Stimulated activated CD8-positive, alpha-beta memory T cell treated with anti-CD3 and anti-CD28 coated beads, Interleukin-4, amount 100 ng/mL, for 1 hour (primary cell): ENCODE measurements around the gene TAPBPL.
A peak's percentile ranks its signal among the peaks of the same experiment; 100 is the strongest.

Experiments
- DNase-seq, 2 donors: peaks; one replicate each; pipeline ENCODE4 v3.0.0-alpha.2; 2020; ENCODE audit warnings: low read depth in 2 of 2, low spot score in 1 of 2

TAPBPL gene

DNA sequence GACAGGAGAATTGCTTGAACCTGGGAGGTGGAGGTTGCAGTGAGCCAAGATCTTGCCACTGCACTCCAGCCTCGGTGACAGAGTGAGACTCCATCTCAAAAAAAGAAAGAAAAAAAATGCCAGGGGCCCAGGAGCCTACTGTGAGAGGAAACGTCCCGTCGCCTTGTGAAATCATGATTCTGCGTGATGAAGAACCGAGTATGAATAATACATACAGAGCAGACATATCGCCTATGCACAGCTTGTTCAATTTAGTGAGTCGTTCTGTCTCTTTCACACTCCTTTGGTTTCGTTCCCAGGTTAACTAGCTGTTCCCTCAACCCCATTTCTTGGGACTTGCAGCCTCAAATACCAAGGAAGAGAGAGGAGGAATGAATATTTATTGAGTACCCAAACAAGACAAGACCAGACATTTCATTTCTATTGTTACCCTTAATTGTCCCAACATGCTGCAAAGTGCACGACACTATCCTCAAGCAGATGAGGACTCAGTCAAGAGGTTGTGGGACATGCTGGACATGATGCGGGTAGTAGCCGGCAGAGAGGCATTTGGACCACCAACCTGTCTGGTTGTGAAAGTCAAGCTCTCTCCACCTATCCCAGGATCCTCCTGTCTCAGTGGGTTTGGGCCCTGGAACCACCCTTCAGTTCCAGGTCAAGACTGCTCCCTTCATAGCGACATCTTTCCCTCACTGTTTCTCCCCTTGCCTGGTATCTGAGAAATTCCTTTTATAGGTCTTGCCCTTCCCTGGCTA is 15.7 kb upstream of the TAPBPL start:
- DNase-seq, result no peak

DNA sequence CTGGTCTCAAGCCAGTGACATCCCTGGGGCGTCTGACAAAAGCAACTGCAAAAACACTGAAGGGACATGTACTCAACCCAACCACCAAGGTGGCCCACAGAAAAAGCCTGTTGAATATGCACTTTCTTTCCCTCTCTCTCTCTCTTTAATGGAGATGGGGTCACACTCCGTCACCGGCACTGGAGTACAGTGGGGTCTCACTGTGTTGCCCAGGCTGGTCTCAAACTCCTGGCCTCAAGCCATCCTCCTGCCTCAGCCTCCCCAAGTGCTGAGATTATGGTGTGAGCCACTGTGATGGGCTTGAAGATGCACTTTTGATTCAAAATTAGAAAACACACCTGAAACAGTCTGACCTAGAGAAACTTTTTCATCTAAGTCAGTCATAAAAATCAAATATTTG is 14.3 kb upstream of the TAPBPL start:
- DNase-seq, result no peak

DNA sequence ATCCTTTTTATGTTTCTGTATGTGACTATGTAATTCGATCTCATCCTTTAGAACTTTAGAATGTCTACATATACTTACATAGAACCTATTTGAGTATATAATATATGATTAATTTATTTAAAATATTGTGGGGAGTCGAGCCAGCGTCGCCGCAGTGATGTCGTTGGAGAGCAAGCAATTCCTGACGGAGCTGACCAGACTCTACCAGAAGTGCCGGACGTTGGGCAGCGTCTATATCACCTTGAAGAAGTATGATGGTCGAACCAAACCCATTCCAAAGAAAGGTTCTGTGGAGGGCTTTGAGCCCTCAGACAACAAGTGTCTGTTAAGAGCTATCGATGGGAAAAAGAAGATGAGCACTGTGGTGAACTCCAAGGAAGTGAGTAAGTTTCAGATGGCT is 13.5 kb upstream of the TAPBPL start:
- DNase-seq, result no peak

DNA sequence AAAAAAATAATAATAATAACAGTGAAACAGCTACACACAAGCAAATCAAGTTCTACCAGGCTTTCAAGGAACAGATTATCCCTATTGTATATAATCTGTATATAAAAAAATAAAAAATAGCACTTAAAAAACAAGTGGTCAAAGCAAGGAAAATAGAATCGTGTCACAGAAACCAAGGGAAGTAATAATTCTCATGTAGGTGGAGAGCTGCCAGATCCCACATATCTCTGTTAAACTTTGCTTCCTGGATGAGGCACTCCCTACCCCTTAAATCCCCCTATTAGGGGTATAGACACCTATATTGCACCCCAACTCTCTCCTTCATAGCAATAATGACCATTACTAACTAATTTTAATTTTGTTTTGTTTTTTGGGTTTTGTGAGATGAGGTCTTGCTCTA is 11.5 kb upstream of the TAPBPL start:
- no peak for DNase-seq

DNA sequence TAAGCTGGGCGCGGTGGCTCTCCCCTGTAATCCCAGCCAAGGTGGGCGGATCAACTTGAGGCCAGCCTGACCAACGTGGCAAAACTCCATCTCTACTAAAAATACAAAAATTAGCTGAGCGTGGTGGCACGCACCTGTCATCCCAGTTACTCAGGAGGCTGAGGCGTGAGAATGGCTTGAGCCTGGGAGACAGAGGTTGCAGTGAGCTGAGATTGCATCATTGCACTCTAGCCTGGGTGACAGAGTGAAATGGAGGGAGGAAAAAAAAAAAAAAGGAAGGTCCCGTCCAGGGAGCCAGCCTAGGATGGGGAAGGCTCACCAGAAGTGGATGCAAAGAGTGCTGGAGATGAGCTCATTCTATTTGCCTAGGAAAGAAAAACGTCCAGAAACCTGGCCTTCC is 9.0 kb upstream of the TAPBPL start:
- no peak for DNase-seq

DNA sequence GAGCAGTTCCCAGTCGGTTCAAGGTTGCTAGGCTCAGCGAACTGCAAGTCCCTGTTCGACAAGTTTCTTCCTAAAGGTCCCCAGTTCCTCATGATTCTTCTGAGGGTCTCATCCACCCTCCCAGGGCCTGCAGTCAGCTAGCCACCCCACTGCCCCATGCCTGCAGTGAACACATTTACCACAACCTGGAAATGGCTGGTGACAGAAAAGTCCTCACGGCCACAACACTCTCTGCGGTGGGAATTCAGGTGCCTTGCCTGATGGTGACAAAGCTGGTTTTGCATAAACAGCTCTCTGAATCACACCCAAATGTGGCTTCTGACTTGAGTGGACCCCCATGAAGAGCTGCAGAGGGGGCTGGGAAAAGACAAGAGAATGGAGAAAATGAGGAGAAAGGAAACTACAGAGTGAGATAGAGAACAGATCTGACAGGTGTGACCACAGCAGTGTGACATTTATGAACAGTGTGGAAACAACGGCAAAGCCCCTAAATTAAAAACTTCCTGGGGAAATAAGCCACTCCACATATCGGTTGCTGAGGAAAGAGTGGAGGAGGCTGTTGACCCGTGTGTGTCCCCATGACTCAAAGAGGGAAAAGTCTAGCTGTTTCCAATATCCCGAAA is 8.4 kb upstream of the TAPBPL start:
- no peak for DNase-seq

DNA sequence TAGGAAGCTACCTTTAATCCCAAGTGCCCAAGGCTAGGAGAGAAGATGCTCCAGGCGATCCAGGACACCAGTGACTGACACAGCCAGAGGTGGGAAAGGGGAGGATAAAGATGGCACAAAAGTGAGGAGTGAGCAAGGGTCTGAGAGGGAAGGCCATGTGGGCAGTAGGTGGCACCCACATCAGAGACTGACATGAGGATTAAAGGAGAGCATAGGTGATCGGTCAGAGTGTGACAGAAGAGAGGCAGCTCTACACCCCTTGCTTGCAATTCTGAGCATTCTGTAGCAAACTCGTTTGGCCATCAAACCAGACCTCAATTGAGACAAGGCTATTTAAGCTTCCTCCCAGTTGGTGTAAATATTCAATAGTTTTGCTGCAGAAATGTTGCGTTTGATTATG is 7.8 kb upstream of the TAPBPL start:
- DNase-seq, result no peak

DNA sequence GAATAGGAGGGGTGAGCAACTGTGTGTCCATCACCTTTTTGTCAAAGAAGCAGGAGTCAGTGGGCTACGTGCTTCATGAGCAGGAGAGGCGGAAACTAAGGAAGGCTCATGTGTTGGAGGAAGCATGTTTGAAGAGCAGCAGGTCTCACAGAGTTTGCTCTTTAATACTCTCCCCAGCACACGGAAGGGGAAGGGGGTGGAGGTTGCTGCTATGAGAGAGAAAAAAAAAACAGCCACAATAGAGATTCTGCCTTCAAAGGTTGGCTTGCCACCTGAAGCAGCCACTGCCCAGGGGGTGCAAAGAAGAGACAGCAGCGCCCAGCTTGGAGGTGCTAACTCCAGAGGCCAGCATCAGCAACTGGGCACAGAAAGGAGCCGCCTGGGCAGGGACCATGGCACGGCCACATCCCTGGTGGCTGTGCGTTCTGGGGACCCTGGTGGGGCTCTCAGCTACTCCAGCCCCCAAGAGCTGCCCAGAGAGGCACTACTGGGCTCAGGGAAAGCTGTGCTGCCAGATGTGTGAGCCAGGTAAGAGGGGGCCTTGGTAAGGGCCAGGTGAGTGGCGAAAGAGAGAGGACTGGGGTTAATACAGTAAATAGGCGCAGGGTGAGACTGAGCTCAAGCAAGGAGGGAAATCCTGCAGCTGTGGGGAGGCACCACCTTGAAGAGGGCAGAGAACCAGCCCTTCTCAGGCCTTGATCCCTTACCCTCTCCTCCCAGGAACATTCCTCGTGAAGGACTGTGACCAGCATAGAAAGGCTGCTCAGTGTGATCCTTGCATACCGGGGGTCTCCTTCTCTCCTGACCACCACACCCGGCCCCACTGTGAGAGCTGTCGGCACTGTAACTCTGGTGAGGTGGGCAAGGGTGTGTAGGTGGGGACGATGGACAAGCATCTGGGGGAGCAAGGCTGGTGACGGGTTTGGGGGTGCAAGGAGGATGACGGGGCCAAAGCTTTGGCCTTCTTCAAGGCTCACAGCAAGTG is 6.8 kb upstream of the TAPBPL start, which contains the start of gene CD27:
TSS of gene CD27 (plus strand) at position 252 of the 985 bp plus-strand sequence. CDS start at position 393, 141 bp downstream.
- no peak for DNase-seq

DNA sequence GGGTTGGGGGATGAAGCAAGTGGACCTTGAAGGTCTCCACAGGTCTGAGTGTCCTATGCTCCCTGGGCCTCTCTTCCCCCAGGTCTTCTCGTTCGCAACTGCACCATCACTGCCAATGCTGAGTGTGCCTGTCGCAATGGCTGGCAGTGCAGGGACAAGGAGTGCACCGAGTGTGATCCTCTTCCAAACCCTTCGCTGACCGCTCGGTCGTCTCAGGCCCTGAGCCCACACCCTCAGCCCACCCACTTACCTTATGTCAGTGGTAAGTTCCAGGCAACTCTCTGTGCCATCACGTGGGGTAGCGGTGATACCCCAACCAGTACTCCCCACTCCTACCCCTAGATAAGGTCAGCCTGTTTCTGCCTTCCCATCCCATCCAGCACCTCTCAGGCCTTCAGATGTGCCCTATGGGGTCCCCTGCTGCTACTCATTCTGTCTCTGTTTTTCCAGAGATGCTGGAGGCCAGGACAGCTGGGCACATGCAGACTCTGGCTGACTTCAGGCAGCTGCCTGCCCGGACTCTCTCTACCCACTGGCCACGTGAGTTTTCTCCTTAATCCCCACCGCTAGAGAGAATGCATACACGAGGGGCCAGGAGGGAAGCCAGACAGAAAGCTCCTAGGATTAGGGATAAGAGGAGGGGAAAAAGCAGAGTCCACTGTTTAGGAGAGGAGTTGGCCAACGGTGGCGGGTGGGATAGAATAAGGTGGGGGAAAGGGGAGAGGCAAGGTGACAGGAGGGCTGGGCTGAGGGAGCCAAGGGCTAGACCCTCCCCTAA is 1.6 kb upstream of the TAPBPL start:
- DNase-seq, result no peak

DNA sequence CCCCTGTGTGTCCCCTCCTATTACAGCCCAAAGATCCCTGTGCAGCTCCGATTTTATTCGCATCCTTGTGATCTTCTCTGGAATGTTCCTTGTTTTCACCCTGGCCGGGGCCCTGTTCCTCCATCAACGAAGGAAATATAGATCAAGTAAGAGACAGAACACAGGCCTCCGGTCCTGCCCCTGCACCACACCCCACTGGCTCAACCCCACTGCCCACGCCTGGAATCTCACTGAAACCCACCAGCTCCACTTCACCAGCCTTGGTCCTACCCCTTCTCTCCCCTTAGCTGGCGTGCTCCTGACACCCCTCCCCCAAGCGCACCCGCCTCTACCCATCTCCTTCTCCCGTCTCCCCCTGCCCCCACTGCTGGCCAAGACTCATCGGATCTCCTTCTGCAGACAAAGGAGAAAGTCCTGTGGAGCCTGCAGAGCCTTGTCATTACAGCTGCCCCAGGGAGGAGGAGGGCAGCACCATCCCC is 934 bp upstream of the TAPBPL start:
- no peak for DNase-seq

DNA sequence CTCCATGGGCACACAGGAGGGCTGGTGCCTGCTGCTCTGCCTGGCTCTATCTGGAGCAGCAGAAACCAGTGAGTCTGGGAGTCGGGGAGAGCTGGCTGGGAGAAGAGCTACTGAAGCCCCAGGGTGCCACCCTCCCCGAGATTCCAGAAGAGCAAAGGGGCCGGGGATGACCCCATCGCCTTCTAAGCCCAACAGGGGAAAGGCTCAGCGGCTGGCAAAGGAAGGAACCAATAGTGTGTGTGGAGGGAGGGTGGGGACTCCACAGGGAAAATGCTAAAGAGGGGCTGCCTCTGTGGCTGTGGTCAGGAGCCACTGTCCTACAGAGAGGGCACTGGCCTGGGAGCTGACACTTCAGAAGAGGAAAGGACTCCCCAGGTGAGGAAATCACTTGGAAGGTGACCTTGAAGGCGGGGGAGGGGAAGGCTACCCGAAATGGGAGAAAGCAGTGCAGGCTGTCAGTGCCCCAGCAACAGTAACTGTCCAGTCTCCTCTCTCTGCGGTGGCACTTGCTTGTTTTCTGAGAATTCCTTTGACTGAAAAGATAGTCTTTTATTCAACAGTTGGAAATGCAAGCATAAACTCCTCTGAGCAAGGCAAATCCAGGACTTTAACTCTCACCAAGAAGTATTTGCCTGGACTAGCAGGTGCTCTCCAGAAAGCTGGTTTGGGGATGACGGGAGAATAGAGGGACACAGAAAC is 552 bp downstream of the TAPBPL start:
- DNase-seq, result no peak

DNA sequence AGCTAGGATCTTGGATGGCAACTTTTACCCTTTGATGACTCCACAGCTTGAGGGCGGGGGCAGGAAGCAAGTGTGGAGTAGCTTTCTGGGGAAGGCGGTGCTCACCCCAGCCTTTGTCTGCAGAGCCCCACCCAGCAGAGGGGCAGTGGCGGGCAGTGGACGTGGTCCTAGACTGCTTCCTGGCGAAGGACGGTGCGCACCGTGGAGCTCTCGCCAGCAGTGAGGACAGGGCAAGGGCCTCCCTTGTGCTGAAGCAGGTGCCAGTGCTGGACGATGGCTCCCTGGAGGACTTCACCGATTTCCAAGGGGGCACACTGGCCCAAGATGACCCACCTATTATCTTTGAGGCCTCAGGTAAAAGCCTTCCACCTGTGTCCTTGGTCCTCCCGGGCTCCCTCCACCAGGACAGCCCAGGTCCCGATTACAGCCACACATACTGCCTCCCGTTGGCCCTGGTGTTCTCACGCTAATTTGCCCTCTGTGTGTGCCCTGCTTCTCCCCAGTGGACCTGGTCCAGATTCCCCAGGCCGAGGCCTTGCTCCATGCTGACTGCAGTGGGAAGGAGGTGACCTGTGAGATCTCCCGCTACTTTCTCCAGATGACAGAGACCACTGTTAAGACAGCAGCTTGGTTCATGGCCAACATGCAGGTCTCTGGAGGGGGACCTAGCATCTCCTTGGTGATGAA is 1.2 kb downstream of the TAPBPL start:
- DNase-seq, result no peak

DNA sequence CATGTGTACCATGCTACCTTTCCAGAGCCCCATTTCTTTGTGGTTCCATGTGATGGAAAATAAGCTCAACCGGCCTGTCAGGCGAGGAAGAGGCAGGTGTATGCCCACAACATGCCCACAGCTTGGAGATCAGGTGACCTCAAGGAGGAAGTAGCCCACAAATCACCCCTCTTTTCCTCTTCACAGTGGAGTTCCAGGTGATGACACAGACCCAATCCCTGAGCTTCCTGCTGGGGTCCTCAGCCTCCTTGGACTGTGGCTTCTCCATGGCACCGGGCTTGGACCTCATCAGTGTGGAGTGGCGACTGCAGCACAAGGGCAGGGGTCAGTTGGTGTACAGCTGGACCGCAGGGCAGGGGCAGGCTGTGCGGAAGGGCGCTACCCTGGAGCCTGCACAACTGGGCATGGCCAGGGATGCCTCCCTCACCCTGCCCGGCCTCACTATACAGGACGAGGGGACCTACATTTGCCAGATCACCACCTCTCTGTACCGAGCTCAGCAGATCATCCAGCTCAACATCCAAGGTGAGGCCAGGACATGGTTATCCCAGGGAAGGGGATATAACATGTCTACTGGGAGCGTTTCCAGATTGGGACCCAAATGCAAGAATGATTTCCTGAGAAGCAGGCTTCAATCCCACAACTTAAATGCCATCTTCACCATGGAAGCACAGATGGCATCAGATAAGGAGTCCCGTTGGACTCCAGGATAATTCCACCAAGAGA is 5.5 kb downstream of the TAPBPL start:
- DNase-seq, result no peak

DNA sequence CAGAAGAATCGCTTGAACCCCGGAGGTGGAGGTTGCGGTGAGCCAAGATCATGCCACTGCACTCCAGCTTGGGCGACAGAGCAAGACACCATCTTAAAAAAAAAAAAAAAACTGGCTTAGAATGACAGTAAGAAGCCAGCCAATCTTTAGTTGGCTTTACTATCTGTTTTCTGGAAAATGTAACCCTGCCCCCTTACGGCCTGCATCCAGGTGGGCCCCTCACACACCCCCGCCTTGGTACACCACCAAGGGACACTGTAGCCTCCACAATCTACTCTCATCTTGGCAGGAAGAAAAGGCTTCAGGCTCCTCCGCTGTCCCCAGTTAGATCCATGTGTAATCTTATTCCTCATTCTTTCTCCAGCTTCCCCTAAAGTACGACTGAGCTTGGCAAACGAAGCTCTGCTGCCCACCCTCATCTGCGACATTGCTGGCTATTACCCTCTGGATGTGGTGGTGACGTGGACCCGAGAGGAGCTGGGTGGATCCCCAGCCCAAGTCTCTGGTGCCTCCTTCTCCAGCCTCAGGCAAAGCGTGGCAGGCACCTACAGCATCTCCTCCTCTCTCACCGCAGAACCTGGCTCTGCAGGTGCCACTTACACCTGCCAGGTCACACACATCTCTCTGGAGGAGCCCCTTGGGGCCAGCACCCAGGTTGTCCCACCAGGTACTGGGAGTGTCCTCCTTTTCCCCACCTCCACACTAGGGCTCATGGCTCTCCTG is 6.6 kb downstream of the TAPBPL start:
- no peak for DNase-seq

DNA sequence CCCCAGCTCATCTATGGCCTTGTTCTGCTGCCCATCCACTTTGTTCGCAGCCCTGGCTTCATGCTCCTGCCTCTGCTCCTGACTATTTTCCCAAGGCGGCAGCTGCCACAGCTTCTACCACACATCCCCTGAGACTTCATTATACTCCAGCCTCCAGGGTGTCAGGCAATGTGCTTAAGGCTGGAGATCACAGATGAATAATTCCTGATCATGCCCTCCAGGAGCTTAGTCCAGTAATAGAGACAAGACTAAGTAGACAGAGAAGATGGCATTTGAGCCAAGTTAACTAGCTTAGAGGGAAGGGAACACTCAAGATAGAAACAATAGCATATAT is 7.1 kb downstream of the TAPBPL start:
- no peak for DNase-seq

DNA sequence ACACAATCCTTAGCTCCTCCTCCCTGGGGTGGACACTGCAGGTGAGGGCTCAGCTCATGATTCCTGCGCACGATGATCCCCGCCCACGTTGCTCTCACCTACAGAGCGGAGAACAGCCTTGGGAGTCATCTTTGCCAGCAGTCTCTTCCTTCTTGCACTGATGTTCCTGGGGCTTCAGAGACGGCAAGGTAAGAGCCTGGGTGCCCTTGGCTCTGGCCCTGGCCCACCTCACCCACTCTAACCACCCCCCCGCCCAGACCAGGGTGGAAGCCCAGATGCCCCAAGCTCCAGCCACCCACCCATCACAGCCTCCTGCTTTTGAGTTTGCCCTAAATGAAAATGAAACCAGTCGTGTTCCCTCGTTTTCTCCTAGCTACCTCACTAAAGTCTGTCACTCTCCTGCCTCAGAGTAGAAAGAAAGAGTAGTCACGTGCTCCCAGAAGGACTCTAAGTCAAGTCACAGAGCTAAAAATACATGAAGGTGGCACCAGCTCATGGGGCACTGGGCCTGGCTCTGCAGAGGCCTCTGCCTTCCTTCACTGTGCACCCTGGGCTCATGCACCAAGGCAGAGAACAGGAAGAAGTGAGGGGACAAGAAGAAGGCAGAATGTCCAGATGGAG is 9.0 kb downstream of the TAPBPL start:
- no peak for DNase-seq

DNA sequence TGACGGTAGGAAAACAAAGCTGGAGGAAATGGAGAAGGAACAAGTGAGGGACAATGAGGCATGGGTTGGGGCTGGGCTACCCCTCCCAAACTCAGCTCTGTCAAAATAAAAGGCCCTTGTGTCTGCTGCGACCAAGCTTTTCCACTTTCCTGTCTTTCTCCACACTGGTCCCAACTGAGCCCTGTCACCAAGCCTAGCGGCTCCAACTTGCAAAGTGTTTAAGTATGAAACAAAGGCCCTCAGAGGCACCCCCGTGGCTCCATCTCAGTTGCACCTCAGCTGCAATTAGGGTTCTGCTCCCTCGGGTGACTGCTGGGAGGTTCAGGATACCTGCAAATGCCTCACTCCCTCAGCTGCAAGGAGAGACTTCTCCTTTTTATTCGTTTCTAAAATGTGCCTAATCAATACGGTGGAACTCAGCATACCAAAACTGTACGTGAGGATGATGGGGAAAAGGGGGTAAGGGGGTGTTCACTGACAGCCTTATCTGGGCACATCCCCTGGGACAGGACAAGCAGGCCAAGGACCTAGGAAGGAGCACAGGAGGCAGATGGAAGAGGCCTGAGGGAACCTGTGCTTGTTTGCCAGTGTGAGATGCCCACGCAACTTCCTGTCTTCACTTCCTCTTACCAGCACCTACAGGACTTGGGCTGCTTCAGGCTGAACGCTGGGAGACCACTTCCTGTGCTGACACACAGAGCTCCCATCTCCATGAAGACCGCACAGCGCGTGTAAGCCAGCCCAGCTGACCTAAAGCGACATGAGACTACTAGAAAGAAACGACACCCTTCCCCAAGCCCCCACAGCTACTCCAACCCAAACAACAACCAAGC is 9.8 kb downstream of the TAPBPL start:
- peak; percentile 53 to 65 for DNase-seq
